Ammon's horn (tissue), 1 donor: ENCODE measurements around the gene CENPP.

Source experiments
- DNase-seq: peaks from one replicate; pipeline ENCODE4 v3.0.0-alpha.2; 2016; ENCODE audit warnings: low spot score

CENPP gene

GRCh38 chr9:92313624-92314012 is 12.1 kb upstream of the CENPP start:
- no peak for DNase-seq

GRCh38 chr9:92315456-92315855 is 10.3 kb upstream of the CENPP start:
- DNase-seq = no peak

- no peak for DNase-seq
Observed at GRCh38 chr9:92324431-92324830, 1.3 kb upstream of the CENPP start.

DNA sequence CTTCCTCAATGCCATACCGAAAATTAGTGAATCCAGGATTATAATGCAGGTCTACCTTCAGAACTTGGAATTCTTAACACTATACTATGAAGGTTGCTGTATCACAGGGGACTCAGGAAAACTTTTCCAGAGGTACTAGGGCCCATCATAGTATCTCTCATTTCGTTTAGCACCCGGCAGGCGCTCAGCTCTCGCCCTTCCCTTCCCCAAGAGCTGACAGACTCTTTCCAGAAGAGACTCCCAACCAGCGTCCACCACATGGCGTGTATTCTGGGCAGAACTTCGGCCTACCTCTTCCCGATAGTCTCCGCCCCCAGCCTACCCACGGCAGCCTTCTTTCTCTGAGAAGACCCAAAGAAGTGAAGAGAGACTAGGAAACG is 874 bp upstream of the CENPP start:
- no peak for DNase-seq

- no peak for DNase-seq
Observed at GRCh38 chr9:92325991-92326500, 293 bp downstream of the CENPP start.

DNA sequence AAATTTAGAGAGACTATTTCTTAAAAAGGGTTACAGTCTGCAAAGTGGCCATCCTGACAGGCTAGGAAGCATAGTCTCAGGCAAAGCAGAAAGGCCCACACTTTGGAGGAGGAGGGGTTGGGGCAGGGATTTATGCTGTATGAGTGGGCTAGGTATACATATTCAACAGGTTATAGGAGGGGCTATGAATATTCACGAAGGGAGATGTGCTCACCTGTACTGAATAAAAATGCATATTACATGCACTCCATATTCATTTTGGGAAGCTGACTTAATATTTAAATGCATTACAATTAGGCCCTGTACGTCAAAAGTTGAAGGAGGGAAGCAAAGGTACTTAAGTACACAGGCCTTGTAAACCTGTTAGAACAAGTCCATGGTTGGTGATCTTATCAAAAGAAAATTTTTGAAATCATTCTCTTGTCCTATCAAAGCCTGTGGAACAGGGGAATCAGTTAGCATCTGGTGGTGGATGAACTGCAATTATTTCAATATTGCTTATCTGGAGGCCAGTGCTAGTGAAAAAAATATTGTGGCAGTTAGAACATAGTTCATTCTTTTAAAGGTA is 1.6 kb downstream of the CENPP start:
- DNase-seq = no peak

- no peak for DNase-seq
Observed at GRCh38 chr9:92328225-92328624, 2.5 kb downstream of the CENPP start.

DNA sequence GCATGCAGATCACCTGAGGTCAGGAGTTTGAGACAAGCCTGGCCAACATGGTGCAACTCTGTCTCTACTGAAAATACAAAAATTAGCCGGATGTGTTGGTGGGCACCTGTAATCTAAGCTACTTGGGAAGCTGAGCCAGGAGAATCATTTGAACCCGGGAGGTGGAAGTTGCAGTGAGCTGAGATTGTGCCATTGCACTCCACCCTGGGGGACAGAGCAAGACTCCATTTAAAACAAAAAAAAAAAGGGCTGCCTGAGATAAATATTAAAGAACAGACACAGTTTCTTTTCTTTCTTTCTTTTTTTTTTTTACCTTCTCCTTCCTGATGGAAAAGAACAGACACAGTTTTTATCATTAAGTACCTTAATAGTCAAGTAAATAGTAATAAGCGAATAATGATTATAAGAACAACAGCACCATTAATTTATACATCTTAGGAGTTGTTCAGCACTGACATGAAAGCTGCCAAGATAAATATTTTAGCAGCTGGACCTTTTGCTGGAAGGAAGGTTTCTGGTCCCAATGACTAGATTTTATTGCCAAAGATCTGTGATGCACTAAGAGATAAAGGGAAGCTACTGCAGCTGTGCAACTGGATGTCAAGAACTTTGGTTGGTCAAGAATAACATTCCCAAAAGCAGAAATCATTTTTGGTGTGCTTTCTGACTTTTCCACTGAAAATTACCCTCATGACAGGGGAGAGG is 7.0 kb downstream of the CENPP start:
- no peak for DNase-seq

- no peak for DNase-seq
Observed at GRCh38 chr9:92333282-92333634, 7.5 kb downstream of the CENPP start.

DNA sequence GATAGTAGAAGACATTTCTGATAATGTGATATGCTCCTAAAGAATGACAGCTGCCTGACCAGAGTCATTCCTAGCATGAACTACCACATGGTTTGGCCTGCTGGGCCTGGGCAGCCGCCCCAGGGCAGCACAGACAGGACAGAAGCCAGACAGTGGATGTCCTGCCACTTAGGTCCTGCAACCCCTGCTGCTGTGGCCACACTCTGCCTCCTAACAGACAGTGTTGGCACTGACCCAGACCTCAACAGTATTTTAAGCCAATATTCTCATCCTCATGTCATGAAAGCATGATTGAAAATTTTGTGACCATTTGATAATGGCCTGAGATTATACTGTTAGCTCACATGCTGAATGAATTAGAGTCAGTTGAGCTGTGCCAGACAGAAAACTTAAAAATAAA is 15.8 kb downstream of the CENPP start:
- DNase-seq = no peak

DNA sequence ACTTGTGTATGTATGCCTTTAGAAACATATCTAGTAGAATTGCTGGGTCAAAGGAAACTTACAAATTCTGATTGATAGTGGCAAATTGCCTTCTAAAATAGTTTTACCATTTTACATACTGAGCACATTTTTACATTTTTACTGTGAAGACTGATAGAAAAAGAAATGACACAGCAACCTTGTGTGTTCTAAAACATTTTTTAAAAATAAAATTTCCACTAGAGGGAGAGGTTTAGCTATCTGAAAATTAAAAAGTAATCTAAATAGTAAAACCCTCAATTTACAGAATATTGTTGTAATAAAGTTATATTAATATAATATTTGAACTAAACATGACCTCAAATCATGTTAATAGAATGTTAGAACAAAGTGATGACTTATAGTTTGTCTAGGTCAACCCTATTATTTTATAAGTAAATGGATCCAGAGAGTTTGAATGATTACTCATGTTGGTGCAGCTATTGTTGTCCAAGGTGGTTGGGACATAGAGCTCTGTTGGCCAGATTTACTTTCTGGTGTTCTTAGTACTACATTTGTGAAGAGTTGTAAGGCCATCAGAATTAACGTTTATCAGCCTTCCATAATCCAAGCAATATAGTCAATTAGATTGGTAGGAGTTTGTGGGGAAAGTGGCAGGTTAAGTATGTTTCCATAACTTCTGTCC is 17.2 kb downstream of the CENPP start:
- DNase-seq = no peak

DNA sequence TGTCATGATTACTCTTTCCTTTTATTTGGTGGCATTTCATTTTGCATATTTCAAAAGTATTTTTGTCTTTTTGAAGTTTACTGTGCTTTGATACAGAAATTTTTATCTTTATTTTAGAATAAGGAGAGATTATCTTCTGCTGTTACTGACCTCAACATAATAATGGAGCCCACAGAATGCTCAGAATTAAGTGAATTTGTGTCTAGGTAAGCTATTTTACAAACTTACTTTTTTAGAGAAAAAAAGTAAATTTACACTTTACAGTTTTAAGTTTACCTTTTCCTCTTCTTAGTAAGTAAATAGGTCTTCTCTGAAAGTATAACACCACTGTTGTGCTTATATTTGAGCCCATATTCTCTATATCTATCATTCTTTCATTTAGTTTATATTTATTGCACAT is 19.8 kb downstream of the CENPP start:
- no peak for DNase-seq

- DNase-seq = no peak
Observed at GRCh38 chr9:92349771-92350739, 24.3 kb downstream of the CENPP start.

DNA sequence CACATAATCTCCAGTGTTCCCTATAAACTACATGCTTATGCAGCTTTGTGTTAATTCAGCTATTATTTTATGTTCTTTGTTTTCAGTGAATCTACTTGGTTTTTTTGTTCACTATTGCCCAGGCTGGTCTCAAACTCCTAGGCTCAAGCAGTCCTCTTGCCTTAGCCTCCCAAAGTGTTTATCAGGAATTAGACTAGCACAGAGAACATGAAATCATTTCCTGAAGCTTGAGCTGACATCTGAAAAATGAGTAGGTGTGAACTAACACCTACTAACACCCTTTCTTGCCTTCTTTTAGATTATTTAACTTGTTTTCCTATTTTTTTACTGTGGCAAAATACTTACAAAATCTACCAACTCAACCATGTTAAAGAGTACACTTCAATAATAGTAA is 25.0 kb downstream of the CENPP start:
- no peak for DNase-seq

DNA sequence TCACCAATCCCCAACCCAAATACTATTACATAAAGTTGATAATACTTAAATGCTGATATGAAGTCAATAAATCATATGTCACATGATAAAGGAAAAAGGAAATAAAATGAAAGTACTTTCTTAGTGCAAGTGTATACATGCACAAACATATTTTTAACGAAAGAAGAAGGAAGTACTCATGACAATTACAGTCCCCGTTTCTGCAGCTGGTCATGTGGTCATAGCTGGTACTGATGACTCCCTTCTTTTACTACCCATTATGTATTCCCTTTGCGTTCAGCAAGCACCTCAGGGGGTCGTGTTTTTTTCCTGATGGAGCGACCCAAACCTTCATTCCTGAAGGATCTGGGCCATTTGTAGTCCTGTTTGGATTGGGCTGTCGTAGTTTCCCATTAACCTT is 27.3 kb downstream of the CENPP start:
- DNase-seq = no peak

DNA sequence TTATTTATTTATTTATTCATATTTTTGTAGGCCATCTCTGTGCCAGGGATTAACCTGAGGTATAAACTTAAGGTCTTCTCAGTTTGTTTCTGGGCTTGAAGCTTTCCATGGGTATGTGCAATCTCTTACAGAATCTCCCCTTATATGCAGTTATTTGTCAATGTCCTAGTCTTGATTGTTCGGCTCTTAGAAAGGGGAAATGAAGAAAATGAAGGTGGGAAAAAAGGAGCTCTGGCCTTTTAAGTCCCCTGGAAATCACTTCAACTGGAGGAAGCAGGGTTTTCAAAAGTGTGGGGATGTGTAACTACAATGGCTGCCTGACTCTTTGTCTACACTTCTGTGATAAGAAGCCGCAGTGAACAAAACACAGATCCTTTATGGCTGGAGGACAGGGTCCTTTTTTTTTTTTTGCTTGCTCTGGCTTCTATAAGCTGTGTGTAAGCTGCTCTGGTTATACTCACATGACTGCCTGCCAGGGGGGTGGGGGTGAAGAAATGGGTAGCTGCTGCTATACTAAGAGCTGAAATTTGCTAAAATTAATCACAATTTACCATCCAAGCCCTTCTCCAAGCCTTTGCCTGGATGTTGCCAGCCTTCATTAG is 33.7 kb downstream of the CENPP start:
- no peak for DNase-seq

DNA sequence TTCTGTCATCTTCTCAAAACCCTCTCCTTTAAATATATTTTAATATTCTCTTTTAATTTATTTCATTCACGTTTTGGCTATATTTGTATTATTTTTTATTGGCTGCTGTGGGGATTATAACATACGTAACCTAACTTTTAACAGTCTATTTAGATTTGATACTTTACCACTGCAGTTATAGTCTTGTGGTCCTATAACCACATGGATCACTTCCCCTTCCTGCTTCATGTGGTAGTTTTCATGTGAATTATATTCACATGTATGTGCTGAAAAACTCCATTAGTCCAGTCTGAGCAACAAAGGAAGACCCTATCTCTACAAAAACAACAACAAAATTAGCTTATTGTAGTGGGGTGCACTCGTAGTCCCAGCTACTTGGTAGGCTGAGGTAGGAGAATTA is 34.3 kb downstream of the CENPP start:
- DNase-seq = no peak

DNA sequence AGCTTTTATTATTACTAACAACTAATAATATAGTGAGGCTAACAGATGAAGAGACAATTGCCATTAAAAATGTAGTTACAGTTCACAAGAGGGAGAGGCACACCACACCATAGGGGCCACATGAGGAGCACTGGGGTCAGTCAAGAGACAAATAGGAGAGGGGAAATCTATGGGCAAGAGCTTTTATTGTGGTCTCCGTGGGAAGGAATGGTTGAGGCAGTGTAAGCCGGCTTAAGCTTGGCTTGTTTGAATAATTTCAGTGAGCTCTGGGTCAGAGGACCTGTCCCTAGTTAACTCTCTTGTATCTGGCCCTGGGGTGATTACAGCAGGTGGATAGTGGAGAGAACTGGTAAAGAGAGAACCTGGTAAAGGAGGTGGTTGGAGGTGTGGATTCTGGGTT is 43.3 kb downstream of the CENPP start:
- no peak for DNase-seq

DNA sequence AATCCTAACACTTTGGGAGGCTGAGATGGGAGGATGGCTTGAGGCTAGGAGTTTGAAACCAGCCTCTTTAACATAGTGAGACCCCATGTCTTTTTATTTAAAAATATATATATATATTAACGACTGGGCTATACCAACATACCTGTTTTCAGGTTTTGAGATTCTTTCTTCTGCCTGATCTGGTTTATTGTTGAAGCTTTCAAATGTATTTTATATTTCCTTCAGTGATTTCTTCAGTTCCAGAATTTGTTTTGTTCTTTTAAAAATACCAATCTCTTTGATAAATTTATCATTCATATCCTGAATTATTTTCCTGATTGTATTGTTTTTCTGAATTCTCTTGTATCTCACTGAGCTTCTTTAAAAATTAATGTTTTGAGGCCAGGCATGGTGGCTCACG is 47.4 kb downstream of the CENPP start:
- no peak for DNase-seq

- DNase-seq = no peak
Observed at GRCh38 chr9:92377876-92378275, 52.1 kb downstream of the CENPP start.

DNA sequence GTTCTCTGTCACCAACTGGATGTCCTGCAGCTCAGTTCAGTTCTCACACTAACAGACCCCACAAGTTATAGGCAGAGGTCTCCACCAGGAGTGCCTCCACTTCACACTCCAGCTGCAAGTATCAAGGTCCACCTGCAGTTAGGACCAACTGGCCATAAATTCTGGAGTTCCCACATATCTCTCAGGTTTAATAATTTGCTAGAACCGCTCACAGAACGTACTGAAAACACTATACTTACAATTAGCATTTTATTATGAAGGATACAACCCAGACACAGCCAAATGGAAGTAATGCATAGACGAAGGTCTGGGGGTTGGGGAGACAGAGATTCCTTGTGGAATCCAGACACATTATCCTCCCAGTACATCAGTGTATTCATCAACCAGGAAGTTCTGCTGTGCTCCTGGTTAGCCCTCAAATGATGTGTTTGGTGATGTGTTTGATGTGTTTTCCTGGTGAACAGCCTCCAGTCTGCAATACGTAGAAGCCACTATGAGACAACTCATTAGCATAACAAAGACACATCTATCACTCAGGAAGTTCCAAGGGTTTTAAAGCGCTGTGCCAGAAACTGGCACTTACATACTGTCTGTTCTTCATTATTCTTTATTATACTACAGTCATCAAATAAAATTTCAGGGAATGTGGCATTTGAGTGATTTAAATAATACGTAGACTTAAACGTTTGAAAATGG is 53.3 kb downstream of the CENPP start:
- no peak for DNase-seq
